Measurements from ENCODE around the gene NDUFB10. TPM values are rescaled to one million over a fixed set of nuclear protein-coding genes. Genes with fewer than 3 reads are reported as not detected.
A peak's percentile ranks its signal among the peaks of the same experiment; 100 is the strongest.

NDUFB10 gene
- total and polyA plus RNA-seq, 12 donors: 375 to 1,046 (median 590) TPM

GRCh38 chr16:1985466-1986150, 26.3 kb downstream of the NDUFB10 start:
- no peak overlapping the region for H3K27ac ChIP-seq
- ATAC-seq: no peak
- peaks cover 0 to 23% (median 12%) of the 10 kb centered on the region in 9 donors for H3K36me3 ChIP-seq
- H3K27me3 ChIP-seq: peaks cover 15 to 53% (median 40%) of the 10 kb centered on the region in 7 donors
- WGBS, 2 donors: 96 to 97% methylated on average over 14 of the region's 14 CpGs
- no peak for TF ChIP-seq CTCF (IDR thresholded peaks at IDR 0.05)
- H3K4me1 ChIP-seq: peaks cover 11 to 30% (median 27%) of the 10 kb centered on the region in 9 donors
- intact Hi-C loops (cut with DNase I): loop anchor here in 1 of 10 donors (10.0 kb wide), 1 partner anchor 61 kb away; no protein-coding TSS in a partner anchor
- DNase-seq: no peak
- H3K4me3 ChIP-seq: peak overlapping the region in 2 of 10 donors; percentile 80 to 81
- H3K9me3 ChIP-seq: no peaks in the 10 kb centered on the region

GRCh38 chr16:1987198-1987597, 27.9 kb downstream of the NDUFB10 start:
- no peak for TF ChIP-seq CTCF (IDR thresholded peaks at IDR 0.05)
- Histone ChIP-seq H3K9me3 (no peaks in the 10 kb centered on the region), H3K4me3 (no peak overlapping the region), H3K27ac (no peak overlapping the region), H3K4me1 (peaks cover 16 to 45% (median 41%) of the 10 kb centered on the region in 9 donors), H3K27me3 (peaks cover 12 to 50% (median 39%) of the 10 kb centered on the region in 7 donors), H3K36me3 (peaks cover 0 to 23% (median 12%) of the 10 kb centered on the region in 9 donors)
- ATAC-seq (no peak), DNase-seq (no peak)
- 88 to 90% methylated on average over 10 of the region's 10 CpGs for WGBS, 2 donors
- intact Hi-C loops (cut with DNase I): loop anchor here in 1 of 10 donors (10.0 kb wide), 1 partner anchor 62 kb away; no protein-coding TSS in a partner anchor

- peaks cover 10 to 38% (median 29%) of the 10 kb centered on the region in 9 donors for H3K4me1 ChIP-seq
- peaks cover 0 to 23% (median 12%) of the 10 kb centered on the region in 9 donors for H3K36me3 ChIP-seq
- DNase-seq (peak in 1 of 2 donors; percentile 18), ATAC-seq (no peak)
- H3K27me3 ChIP-seq: peaks cover 12 to 40% (median 36%) of the 10 kb centered on the region in 7 donors
- H3K4me3 ChIP-seq: peak within 1 kb of the TSS in 5 of 10 donors; percentile 10 to 60 (median 24)
- intact Hi-C loops (cut with DNase I): loop anchor here in 1 of 10 donors (10.0 kb wide), 1 partner anchor 65 kb away; no protein-coding TSS in a partner anchor
- 6% methylated on average over 46 to 67 of the region's 67 CpGs for WGBS, 2 donors
- no peaks in the 10 kb centered on the region for H3K9me3 ChIP-seq
- no peak within 1 kb of the TSS for H3K27ac ChIP-seq
- no peak for TF ChIP-seq CTCF (IDR thresholded peaks at IDR 0.05)
Measured at GRCh38 chr16:1989209-1990100, 30.1 kb downstream of the NDUFB10 start, which contains the start of gene SYNGR3. Gene SYNGR3, plus strand, starts transcription at chr16:1989970. Its CDS starts 133 bp downstream, at chr16:1990103.

GRCh38 chr16:1990101-1990350, 30.7 kb downstream of the NDUFB10 start:
- no peak for TF ChIP-seq CTCF (IDR thresholded peaks at IDR 0.05)
- Histone ChIP-seq H3K4me3 (peak overlapping the region in 5 of 10 donors; percentile 10 to 60 (median 24)), H3K4me1 (peaks cover 6 to 33% (median 24%) of the 10 kb centered on the region in 9 donors), H3K27ac (no peak overlapping the region), H3K36me3 (peaks cover 0 to 23% (median 12%) of the 10 kb centered on the region in 9 donors), H3K27me3 (peaks cover 12 to 40% (median 36%) of the 10 kb centered on the region in 7 donors), H3K9me3 (no peaks in the 10 kb centered on the region)
- 0 to 1% methylated on average over 18 to 25 of the region's 25 CpGs for WGBS, 2 donors
- DNase-seq (no peak), ATAC-seq (no peak)
- intact Hi-C loops (cut with DNase I): no loop called here
